ENCODE measurements around the gene SPDL1.
"Not testable (repeated sequence)": the region's sequence is repeated elsewhere in the genome, so short reads cannot be mapped to it uniquely, and the experiment has no call there.

SPDL1 gene

DNA sequence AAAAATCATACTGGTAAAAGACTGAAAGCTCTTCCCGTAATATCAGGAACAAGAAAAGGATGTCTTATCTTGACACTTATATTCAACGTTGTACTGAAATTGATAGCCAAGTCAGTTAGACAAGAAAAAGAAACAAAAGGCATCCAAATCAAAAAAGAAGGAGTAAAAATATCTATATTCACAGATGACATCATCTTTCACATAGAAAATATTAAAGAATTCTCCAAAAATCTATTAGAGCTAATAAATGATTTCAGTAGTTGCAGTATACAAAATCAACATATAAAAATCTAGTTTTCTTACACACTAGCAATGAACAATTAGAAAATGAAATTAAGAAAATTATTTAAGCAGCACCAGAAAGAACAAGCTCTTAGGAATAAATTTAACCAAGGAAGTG is 24.3 kb downstream of the SPDL1 start:
- in situ Hi-C loops (cut with MboI; ENCODE audit: low pct_unique_long_range_greater_than_20kb, low sequenced_read_pairs, unreplicated experiment): no loop called here
- no peak for DNase-seq (ENCODE audit: low spot score)
- TF ChIP-seq CTCF (IDR thresholded peaks at IDR 0.05; ENCODE audit: extremely low read depth, insufficient read depth, missing control alignments): no peak

DNA sequence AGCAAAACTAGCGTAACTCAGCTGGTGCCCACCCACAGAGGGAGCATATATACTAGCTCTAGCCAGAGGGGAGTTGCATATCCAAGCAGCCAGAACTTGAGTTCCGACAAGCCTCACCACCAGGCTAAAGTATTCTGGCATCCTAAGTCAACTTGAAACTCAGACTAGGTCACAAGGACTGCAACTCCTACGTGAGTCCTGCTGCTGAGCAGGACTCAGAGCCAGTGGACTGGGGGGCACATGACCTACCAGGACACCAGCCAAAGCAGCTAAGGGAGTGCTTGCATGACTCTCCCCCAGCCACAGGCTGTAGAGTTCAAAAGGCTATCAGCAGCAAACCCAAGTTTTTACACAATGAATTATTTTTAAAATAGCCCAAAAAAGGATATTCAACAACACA is 26.1 kb downstream of the SPDL1 start:
- DNase-seq (ENCODE audit: low spot score): no peak
- in situ Hi-C loops (cut with MboI; ENCODE audit: low pct_unique_long_range_greater_than_20kb, low sequenced_read_pairs, unreplicated experiment): no loop called here
- no peak for TF ChIP-seq CTCF (IDR thresholded peaks at IDR 0.05; ENCODE audit: extremely low read depth, insufficient read depth, missing control alignments)

DNA sequence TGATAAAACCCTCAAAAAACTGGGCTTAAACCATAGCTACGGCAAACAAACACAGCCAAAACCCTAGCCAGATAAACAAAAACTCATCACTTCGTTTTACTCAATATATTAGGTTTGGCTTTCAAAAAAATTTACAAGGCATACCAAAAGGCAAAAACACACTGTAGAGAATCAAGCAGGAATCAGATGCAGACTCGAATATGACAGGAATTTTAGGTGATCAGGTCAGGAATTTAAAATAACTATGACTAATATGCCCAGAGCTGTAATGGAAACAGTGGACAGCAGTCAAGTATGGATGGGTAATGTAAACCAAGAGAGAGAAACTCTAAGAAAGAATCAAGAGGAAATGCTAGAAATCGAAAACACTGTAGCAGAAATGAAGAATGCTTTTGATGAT is 27.0 kb downstream of the SPDL1 start:
- DNase-seq (ENCODE audit: low spot score): no peak
- in situ Hi-C loops (cut with MboI; ENCODE audit: low pct_unique_long_range_greater_than_20kb, low sequenced_read_pairs, unreplicated experiment): no loop called here
- no peak for TF ChIP-seq CTCF (IDR thresholded peaks at IDR 0.05; ENCODE audit: extremely low read depth, insufficient read depth, missing control alignments)

DNA sequence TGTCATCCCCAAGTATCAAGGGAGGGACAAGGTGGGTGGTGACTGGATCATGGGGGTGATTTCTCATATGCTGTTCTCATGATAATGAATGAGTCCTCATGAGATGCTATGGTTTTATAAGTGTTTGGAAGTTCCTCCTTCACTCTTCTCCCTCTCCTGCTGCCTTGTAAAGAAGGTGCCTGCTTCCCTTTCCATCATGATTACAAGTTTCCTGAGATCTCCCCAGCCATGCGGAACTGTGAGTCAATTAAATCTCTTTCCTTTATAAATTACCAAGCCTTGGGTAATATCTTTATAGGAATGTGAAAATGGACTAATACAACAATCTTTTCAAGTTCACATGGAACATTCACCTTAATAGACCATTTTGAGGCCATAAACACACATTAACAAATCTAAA is 32.0 kb downstream of the SPDL1 start:
- no peak for DNase-seq (ENCODE audit: low spot score)
- in situ Hi-C loops (cut with MboI; ENCODE audit: low pct_unique_long_range_greater_than_20kb, low sequenced_read_pairs, unreplicated experiment): no loop called here
- no peak for TF ChIP-seq CTCF (IDR thresholded peaks at IDR 0.05; ENCODE audit: extremely low read depth, insufficient read depth, missing control alignments)

- in situ Hi-C loops (cut with MboI; ENCODE audit: low pct_unique_long_range_greater_than_20kb, low sequenced_read_pairs, unreplicated experiment); DNase-seq (ENCODE audit: low spot score): not testable (repeated sequence)
Observed at GRCh38 chr5:169624307-169624706, 40.7 kb downstream of the SPDL1 start.

- in situ Hi-C loops (cut with MboI; ENCODE audit: low pct_unique_long_range_greater_than_20kb, low sequenced_read_pairs, unreplicated experiment): no loop called here
- DNase-seq (ENCODE audit: low spot score): no peak
- TF ChIP-seq CTCF (IDR thresholded peaks at IDR 0.05; ENCODE audit: extremely low read depth, insufficient read depth, missing control alignments): no peak
Observed at GRCh38 chr5:169626779-169627178, 43.2 kb downstream of the SPDL1 start.

DNA sequence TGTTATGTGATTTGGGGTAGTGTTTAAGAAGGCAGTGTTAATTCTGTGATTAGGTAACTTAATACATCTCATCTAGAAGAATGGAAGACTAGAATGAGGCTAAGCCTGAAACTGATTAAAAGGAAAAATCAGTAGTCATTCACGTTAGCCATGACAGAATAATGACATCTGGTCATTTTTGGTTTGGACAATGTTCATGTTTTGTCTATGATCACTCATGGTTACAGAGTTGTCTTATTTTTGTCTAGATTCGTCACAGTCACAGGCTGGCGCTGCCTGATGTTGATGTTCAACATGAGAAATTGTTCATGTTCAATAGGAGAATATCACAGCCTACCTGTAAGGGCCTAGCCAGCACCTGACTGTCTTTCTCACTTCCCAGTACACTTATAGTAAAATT is 44.0 kb downstream of the SPDL1 start:
- no peak for TF ChIP-seq CTCF (IDR thresholded peaks at IDR 0.05; ENCODE audit: extremely low read depth, insufficient read depth, missing control alignments)
- no peak for DNase-seq (ENCODE audit: low spot score)
- in situ Hi-C loops (cut with MboI; ENCODE audit: low pct_unique_long_range_greater_than_20kb, low sequenced_read_pairs, unreplicated experiment): no loop called here

All from GM13977 (cell line).